Stromal cell of bone marrow (primary cell): ENCODE data around the gene SH2D6.
"Not testable (repeated sequence)": the region's sequence is repeated elsewhere in the genome, so short reads cannot be mapped to it uniquely, and the experiment has no call there.

Experiments used
- DNase-seq: peaks from one replicate; pipeline ENCODE4 v3.0.0-alpha.2; 2012; ENCODE audit warnings: low read depth

SH2D6 gene

GRCh38 chr2:85422072-85422457 is 3.6 kb downstream of the SH2D6 start:
- no peak for DNase-seq

GRCh38 chr2:85423525-85423924 is 5.0 kb downstream of the SH2D6 start:
- no peak for DNase-seq

GRCh38 chr2:85425588-85425987 is 7.1 kb downstream of the SH2D6 start:
- DNase-seq, result no peak

- no peak for DNase-seq
These were observed 8.9 kb downstream of the SH2D6 start for GRCh38 chr2:85427300-85427835.

- no peak for DNase-seq
These were observed 9.9 kb downstream of the SH2D6 start for GRCh38 chr2:85428343-85428881.

- DNase-seq, result no peak
These were observed 10.9 kb downstream of the SH2D6 start for GRCh38 chr2:85429213-85429923.

GRCh38 chr2:85429924-85430289 is 11.4 kb downstream of the SH2D6 start:
- DNase-seq, result no peak

GRCh38 chr2:85430752-85431569 is 12.4 kb downstream of the SH2D6 start:
- no peak for DNase-seq

- DNase-seq, result no peak
These were observed 13.2 kb downstream of the SH2D6 start for GRCh38 chr2:85431570-85432205.

- DNase-seq, result peak; percentile 86
These were observed 15.1 kb downstream of the SH2D6 start for GRCh38 chr2:85433511-85434089.

GRCh38 chr2:85434696-85435095 is 16.2 kb downstream of the SH2D6 start:
- DNase-seq, result no peak

- no peak for DNase-seq
These were observed 16.9 kb downstream of the SH2D6 start for GRCh38 chr2:85435220-85435958.

GRCh38 chr2:85435981-85436835 is 17.7 kb downstream of the SH2D6 start:
- DNase-seq, result no peak

GRCh38 chr2:85436836-85437487 is 18.4 kb downstream of the SH2D6 start:
- DNase-seq, result no peak

GRCh38 chr2:85437488-85438200 is 19.1 kb downstream of the SH2D6 start:
- DNase-seq, result peak; percentile 67

- no peak for DNase-seq
These were observed 19.9 kb downstream of the SH2D6 start for GRCh38 chr2:85438201-85439024.

- DNase-seq, result no peak
These were observed 20.5 kb downstream of the SH2D6 start for GRCh38 chr2:85439025-85439472.

- not testable (repeated sequence) for DNase-seq
These were observed 21.1 kb downstream of the SH2D6 start for GRCh38 chr2:85439569-85439968.
